HepG2 (cell line): Measurements from ENCODE around the gene ESRP2. TPM values are rescaled to one million over a fixed set of nuclear protein-coding genes. Genes with fewer than 3 reads are reported as not detected.

Source experiments
- AGO1 ChIP-seq: fragments of 200-400 bp; formaldehyde crosslinking; IDR thresholded peaks from 2 replicates; pipeline ENCODE4 v1.6.1; 2017; ENCODE audit warnings: mild to moderate bottlenecking, low read depth, low read length, moderate library complexity; ENCODE audit not compliant: poor library complexity, severe bottlenecking
- ARHGAP35 ChIP-seq: sonication (generic); formaldehyde crosslinking; IDR thresholded peaks from 2 replicates; pipeline ENCODE4 v1.9.0; 2022; ENCODE audit warnings: mild to moderate bottlenecking, inconsistent platforms, moderate library complexity, missing genetic modification reagents, borderline replicate concordance
- EZH2 ChIP-seq: conservative IDR thresholded peaks from 2 replicates; pipeline ENCODE4 v1.6.1; 2012; ENCODE audit warnings: mild to moderate bottlenecking, low read depth, low read length, moderate library complexity
- IKZF5 ChIP-seq: IDR thresholded peaks from 2 replicates; pipeline ENCODE4 v1.6.1; 2018; ENCODE audit warnings: missing genetic modification reagents, mild to moderate bottlenecking, missing compliant biosample characterization
- MAFK ChIP-seq, 2 experiments: IDR thresholded peaks in 1 of 2; conservative IDR thresholded peaks in 1 of 2; 2 replicates each; pipeline ENCODE4 v1.6.1; 2011; ENCODE audit warnings: improper control_type of control experiment in 2 of 2, low read length in 2 of 2
- NFIB ChIP-seq: sonication (generic); formaldehyde crosslinking; IDR thresholded peaks from 2 replicates; pipeline ENCODE4 v1.9.0; 2021; ENCODE audit warnings: missing genetic modification reagents, mild to moderate bottlenecking, borderline replicate concordance
- NR2F1 ChIP-seq, 2 experiments: fragments of 450-650 bp in 1 of 2; formaldehyde crosslinking in 1 of 2; IDR thresholded peaks; 2 replicates each; pipeline versions ENCODE4 v1.5.0 to v1.6.1; 2016 to 2020; ENCODE audit warnings: mild to moderate bottlenecking in 1 of 2, missing compliant biosample characterization in 1 of 2, missing genetic modification reagents in 1 of 2, moderate library complexity in 1 of 2
- PLRG1 ChIP-seq: fragments of 450-650 bp; conservative IDR thresholded peaks from 2 replicates; pipeline ENCODE4 v1.6.1; 2016
- RBM39 ChIP-seq: fragments of 200-400 bp; formaldehyde crosslinking; IDR thresholded peaks from one replicate; pipeline ENCODE4 v1.6.1; 2018; ENCODE audit warnings: antibody characterized with exemption, mild to moderate bottlenecking, low read depth, low read length; ENCODE audit not compliant: poor library complexity, severe bottlenecking
- SMAD9 ChIP-seq: sonication (generic); formaldehyde crosslinking; IDR thresholded peaks from 2 replicates; pipeline ENCODE4 v1.5.1; 2020; ENCODE audit warnings: mild to moderate bottlenecking, missing genetic modification reagents
- SNAPC5 ChIP-seq: sonication (generic); formaldehyde crosslinking; IDR thresholded peaks from 2 replicates; pipeline ENCODE4 v1.8.1; 2023; ENCODE audit warnings: mild to moderate bottlenecking, missing genetic modification reagents, borderline replicate concordance
- SRSF4 ChIP-seq: fragments of 200-400 bp; formaldehyde crosslinking; IDR thresholded peaks from one replicate; pipeline ENCODE4 v1.6.1; 2018; ENCODE audit warnings: mild to moderate bottlenecking, low read depth, low read length, moderate library complexity; ENCODE audit not compliant: poor library complexity, severe bottlenecking
- ZNF276 ChIP-seq: sonication (generic); formaldehyde crosslinking; IDR thresholded peaks from 2 replicates; pipeline ENCODE4 v1.4.0; 2020; ENCODE audit warnings: mild to moderate bottlenecking, low read depth, missing genetic modification reagents
- ZNF280D ChIP-seq: sonication (generic); formaldehyde crosslinking; IDR thresholded peaks from 2 replicates; pipeline ENCODE4 v1.5.1; 2020; ENCODE audit warnings: mild to moderate bottlenecking, missing genetic modification reagents
- ZNF33A ChIP-seq: sonication (generic); formaldehyde crosslinking; IDR thresholded peaks from 2 replicates; pipeline ENCODE4 v1.5.1; 2020; ENCODE audit warnings: missing genetic modification reagents, mild to moderate bottlenecking, moderate library complexity, borderline replicate concordance
- ZNF577 ChIP-seq: sonication (generic); formaldehyde crosslinking; IDR thresholded peaks from 2 replicates; pipeline ENCODE4 v1.4.0; 2020; ENCODE audit warnings: mild to moderate bottlenecking, low read depth, missing genetic modification reagents, borderline replicate concordance
- ZNF616 ChIP-seq: sonication (generic); formaldehyde crosslinking; IDR thresholded peaks from 2 replicates; pipeline ENCODE4 v1.5.0; 2020; ENCODE audit warnings: low read depth, mild to moderate bottlenecking, missing genetic modification reagents
- ZNF678 ChIP-seq: sonication (generic); formaldehyde crosslinking; IDR thresholded peaks from 2 replicates; pipeline ENCODE4 v1.4.0; 2020; ENCODE audit warnings: mild to moderate bottlenecking, missing genetic modification reagents
- ZNF800 ChIP-seq: sonication (generic); formaldehyde crosslinking; IDR thresholded peaks from 2 replicates; pipeline ENCODE4 v1.4.0; 2020; ENCODE audit warnings: missing genetic modification reagents
- polyA plus RNA-seq, 8 experiments: library from polyadenylated mRNA; depleted of rRNA in 3 of 8; stranded (reverse) in 7 of 8; unstranded in 1 of 8; fragments of >200 nt; fragmentation: Illumina TruSeq in 4 of 8; extraction: Trizol in 4 of 8; gene quantifications; 2 replicates each; pipeline versions ENCODE4 v1.2.1 to v1.2.3, GENCODE V29; 2011 to 2016; ENCODE audit warnings: low read depth in 4 of 8, missing spikeins in 1 of 8, mixed read lengths in 1 of 8; ENCODE audit not compliant: insufficient read depth in 1 of 8
- total RNA-seq, 5 experiments: library from RNA; depleted of rRNA; stranded (reverse); fragments of >200 nt; fragmentation: Illumina TruSeq; extraction: Trizol; gene quantifications; 2 replicates each; pipeline ENCODE4 v1.2.3, GENCODE V29; 2016; ENCODE audit warnings: low read depth in 1 of 5

The ESRP2 gene
- total and polyA plus RNA-seq, 2 of the 13 experiments (the other 11 are each of a cell fraction or from before 2014, with no cell fraction given): 21.1 to 32.4 TPM

GRCh38 chr16:68235108-68235886 is 630 bp downstream of the ESRP2 start (continued):
- TF ChIP-seq ZNF800 (CRISPR knock-in tag): peak; percentile 73; the same call in 1 of the 2 replicates
- TF ChIP-seq ZNF33A (CRISPR knock-in tag): 0 out of 2 replicates have a peak, but pooled peaks have one; percentile 83
- TF ChIP-seq SNAPC5 (CRISPR knock-in tag): no peak; the same call in 1 of the 2 replicates
- TF ChIP-seq ZNF577 (CRISPR knock-in tag): no peak
- TF ChIP-seq ARHGAP35: peak; percentile 77; the same call in 1 of the 2 replicates
- no peak for TF ChIP-seq EZH2
- TF ChIP-seq IKZF5 (CRISPR knock-in tag): no peak; the same call in 1 of the 2 replicates
- peak; percentile 52 for TF ChIP-seq AGO1
- peak; percentile 40 for TF ChIP-seq RBM39
- no peak for TF ChIP-seq NFIB (CRISPR knock-in tag)
- no peak for TF ChIP-seq SRSF4
- TF ChIP-seq ZNF678 (CRISPR knock-in tag): no peak; the same call in 1 of the 2 replicates
- no peak for TF ChIP-seq ZNF276 (CRISPR knock-in tag)
- TF ChIP-seq PLRG1: no peak
- TF ChIP-seq NR2F1 (CRISPR knock-in tag; IDR thresholded peaks at IDR 0.05): 0 out of 4 replicates have a peak, but pooled peaks of 1 of the 2 experiments have one; percentile 8
- TF ChIP-seq MAFK (conservative IDR thresholded peaks at IDR 0.05 in 1 of 2, IDR thresholded peaks at IDR 0.05 in 1 of 2; ENCODE audit: low read length in 2 of 2): no peak
- TF ChIP-seq ZNF616 (CRISPR knock-in tag): no peak; the same call in 1 of the 2 replicates
- TF ChIP-seq ZNF280D: no peak
- no peak for TF ChIP-seq SMAD9 (CRISPR knock-in tag)
